Neural cell (in vitro differentiated cells): Measurements from ENCODE around the gene CDH16.

Source experiments
- CTCF ChIP-seq: fragments of 450-650 bp; IDR thresholded peaks from 2 replicates; pipeline ENCODE4 v1.5.1; 2014; ENCODE audit warnings: antibody characterized with exemption, mild to moderate bottlenecking, moderate library complexity; ENCODE audit not compliant: poor library complexity, severe bottlenecking
- EP300 ChIP-seq: fragments of 450-650 bp; conservative IDR thresholded peaks from 2 replicates; pipeline ENCODE4 v1.6.1; 2014; ENCODE audit warnings: antibody characterized with exemption, mild to moderate bottlenecking, moderate library complexity; ENCODE audit not compliant: poor library complexity, severe bottlenecking
- EZH2 ChIP-seq: fragments of 200-600, 300-800 bp; shearing (Covaris generic), sonication (generic); IDR thresholded peaks from 2 replicates; pipeline ENCODE4 v1.6.1; 2014; ENCODE audit warnings: antibody characterized with exemption, low read length, borderline replicate concordance, mild to moderate bottlenecking; ENCODE audit not compliant: insufficient read depth, poor library complexity, severe bottlenecking
- MXI1 ChIP-seq: fragments of 450-650 bp; conservative IDR thresholded peaks from 2 replicates; pipeline ENCODE4 v1.6.1; 2014; ENCODE audit warnings: antibody characterized with exemption, mild to moderate bottlenecking; ENCODE audit not compliant: poor library complexity, severe bottlenecking
- POLR2AphosphoS5 ChIP-seq: IDR thresholded peaks from 2 replicates; pipeline ENCODE4 v1.6.1; 2012
- RAD21 ChIP-seq: fragments of 450-650 bp; conservative IDR thresholded peaks from 2 replicates; pipeline ENCODE4 v1.6.1; 2014; ENCODE audit warnings: antibody characterized with exemption, mild to moderate bottlenecking, moderate library complexity
- REST ChIP-seq: IDR thresholded peaks from 2 replicates; pipeline ENCODE4 v1.6.1; 2012; ENCODE audit warnings: borderline replicate concordance
- SMC3 ChIP-seq: fragments of 450-650 bp; conservative IDR thresholded peaks from 2 replicates; pipeline ENCODE4 v1.6.1; 2014; ENCODE audit warnings: antibody characterized with exemption, mild to moderate bottlenecking, moderate library complexity; ENCODE audit not compliant: poor library complexity
- TAF1 ChIP-seq: IDR thresholded peaks from 2 replicates; pipeline ENCODE4 v1.6.1; 2012; ENCODE audit warnings: low read depth

GRCh38 chr16:66954097-66954659 is 35.5 kb upstream of the CDH16 start:
- TF ChIP-seq CTCF (peak; percentile 88), EZH2 (no peak), RAD21 (peak; percentile 91), EP300 (no peak), POLR2AphosphoS5 (no peak), MXI1 (no peak), TAF1 (no peak), SMC3 (peak; percentile 94), REST (no peak)
